ENCODE results near the gene CTDSPL. TPM values are rescaled to one million over a fixed set of nuclear protein-coding genes. Genes with fewer than 3 reads are reported as not detected.

The CTDSPL gene
- total and polyA plus RNA-seq, 2 of the 13 experiments (the other 11 are each of a cell fraction or from before 2014, with no cell fraction given), result 26.1 to 142 TPM

DNA sequence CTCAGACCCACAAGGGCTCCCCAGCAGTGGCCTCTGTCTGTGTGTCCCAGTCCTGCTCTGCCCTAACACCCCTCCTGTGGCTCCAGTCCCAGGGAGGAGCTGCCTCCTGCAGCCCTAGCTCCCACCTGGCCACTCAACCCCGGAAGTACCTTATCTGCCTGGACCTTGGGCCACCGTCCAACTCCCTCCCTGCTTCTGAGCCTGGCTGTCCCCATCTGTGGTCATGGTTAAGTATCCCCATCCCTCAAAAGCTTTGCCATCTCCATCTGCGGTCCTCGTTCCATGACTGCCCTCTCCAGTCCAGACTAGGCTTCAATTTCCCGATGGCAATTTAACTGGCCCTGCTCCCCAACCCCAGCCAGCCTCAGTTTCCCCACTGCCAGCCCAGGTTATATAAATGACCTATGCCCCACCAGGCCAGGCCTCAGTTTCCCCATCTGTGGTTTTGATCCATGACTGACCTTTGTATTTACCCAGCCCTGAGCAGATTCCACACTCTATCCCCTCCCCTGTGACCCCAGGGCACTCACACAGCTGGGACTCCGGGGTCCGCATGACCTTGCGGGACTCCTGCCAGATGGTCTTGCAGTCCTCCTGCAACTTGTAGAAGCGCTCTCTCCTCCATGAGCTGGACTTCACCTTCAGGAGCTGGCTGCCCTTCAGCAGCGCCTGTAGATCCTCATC, 158.1 kb downstream of the CTDSPL start (continued):
- TF ChIP-seq ZFP36L1 (CRISPR knock-in tag; IDR thresholded peaks at IDR 0.05) (no peak), ELF1 (CRISPR knock-in tag; IDR thresholded peaks at IDR 0.05) (peak; percentile 52), ZBTB1 (CRISPR knock-in tag; IDR thresholded peaks at IDR 0.05; ENCODE audit: borderline replicate concordance) (no peak), MEF2D (CRISPR knock-in tag; IDR thresholded peaks at IDR 0.05) (no peak)

DNA sequence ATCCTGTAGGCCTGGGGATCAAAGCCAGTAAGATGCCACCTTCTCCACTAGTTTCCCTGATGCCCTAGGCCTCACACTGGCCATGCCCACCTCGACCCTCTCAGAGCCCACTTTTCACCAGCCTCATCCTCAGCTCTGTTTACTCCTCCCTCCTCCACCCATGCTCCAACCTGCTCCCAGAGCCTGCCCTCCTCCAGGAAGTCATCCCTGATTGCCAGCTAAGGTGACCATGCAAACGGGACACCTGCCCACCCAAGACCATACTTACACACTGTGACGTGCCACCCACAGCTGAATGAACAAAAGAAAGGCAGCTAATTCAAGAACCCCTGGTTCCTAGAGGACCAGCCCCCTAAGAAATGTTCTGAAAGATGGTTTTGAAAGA, 158.7 kb downstream of the CTDSPL start:
- H3K4me3 ChIP-seq (replicated peaks in 1 of 3; ENCODE audit: insufficient read depth in 1 of 3, low read depth in 2 of 3, low read length in 3 of 3), result no peak overlapping the region
- H2AFZ ChIP-seq (ENCODE audit: low read length), result no peak overlapping the region
- peaks cover 5 to 11% of the 10 kb centered on the region in 2 experiments; a peak in 3 of 5 replicates for H3K36me3 ChIP-seq (replicated peaks in 1 of 2; ENCODE audit: control insufficient read depth in 1 of 2, insufficient read depth in 2 of 2, low read length in 2 of 2)
- no peak overlapping the region for H3K27ac ChIP-seq (ENCODE audit: extremely low read length, insufficient read depth, low read length)
- no peaks in the 10 kb centered on the region for H3K9me3 ChIP-seq (ENCODE audit: low read length)
- BruUV-seq (replicated peaks), result no TSS peak
- intact Hi-C loops (cut with micrococcal nuclease; ENCODE audit: unreplicated experiment) (no loop called here), in situ Hi-C loops (cut with HindIII; ENCODE audit: extremely low pct_ligation_motif_present, low pct_unique_long_range_greater_than_20kb) (no loop called here)
- POLR2A ChIA-PET, result interaction anchor here (0.7 kb wide), 1 partner anchor 17 kb away, joined by 4 read pairs; no protein-coding TSS in a partner anchor
- H3K4me2 ChIP-seq (ENCODE audit: low read depth, low read length), result no peak overlapping the region
- TF ChIP-seq ZNF263 (CRISPR knock-in tag; IDR thresholded peaks at IDR 0.05) (peak; percentile 74; the same call in 1 of the 2 replicates), MEF2D (CRISPR knock-in tag; IDR thresholded peaks at IDR 0.05) (no peak), ZBTB3 (CRISPR knock-in tag; IDR thresholded peaks at IDR 0.05; ENCODE audit: borderline replicate concordance, low read depth) (no peak), ZMAT3 (CRISPR knock-in tag; conservative IDR thresholded peaks at IDR 0.05) (no peak)
- TF ChIP-seq, protein P1, sequence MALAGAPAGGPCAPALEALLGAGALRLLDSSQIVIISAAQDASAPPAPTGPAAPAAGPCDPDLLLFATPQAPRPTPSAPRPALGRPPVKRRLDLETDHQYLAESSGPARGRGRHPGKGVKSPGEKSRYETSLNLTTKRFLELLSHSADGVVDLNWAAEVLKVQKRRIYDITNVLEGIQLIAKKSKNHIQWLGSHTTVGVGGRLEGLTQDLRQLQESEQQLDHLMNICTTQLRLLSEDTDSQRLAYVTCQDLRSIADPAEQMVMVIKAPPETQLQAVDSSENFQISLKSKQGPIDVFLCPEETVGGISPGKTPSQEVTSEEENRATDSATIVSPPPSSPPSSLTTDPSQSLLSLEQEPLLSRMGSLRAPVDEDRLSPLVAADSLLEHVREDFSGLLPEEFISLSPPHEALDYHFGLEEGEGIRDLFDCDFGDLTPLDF (CRISPR knock-in tag; IDR thresholded peaks at IDR 0.05), result no peak
- no peak for DNase-seq (ENCODE audit: low spot score)
- no peak for FAIRE-seq
- no peaks in the 10 kb centered on the region for H4K20me1 ChIP-seq (ENCODE audit: insufficient read depth, low read length)
- ATAC-seq, result no peak
- no peak overlapping the region for H3K9ac ChIP-seq (ENCODE audit: insufficient read depth, low read depth, low read length)
- 54% methylated on average over 3 of the region's 3 CpGs for WGBS (ENCODE audit: low lambda C conversion rate)
- peaks cover 76% of the 10 kb centered on the region for H3K4me1 ChIP-seq (ENCODE audit: insufficient read depth, low read length)
- H3K79me2 ChIP-seq (ENCODE audit: insufficient read depth, low read length), result no peaks in the 10 kb centered on the region
- CTCF ChIA-PET (ENCODE audit: low intra/inter-chr PET ratio, low total read pairs), result no interaction called here
- no peaks in the 10 kb centered on the region for H3K27me3 ChIP-seq (ENCODE audit: control insufficient read depth in 1 of 2, insufficient read depth in 2 of 2, low read length in 2 of 2)

Data from HepG2 (cell line).